GF-D8 (cell line): ENCODE measurements around the gene GPC6.

Experiments
- DNase-seq: peaks from one replicate; lab custom pipeline; 2025; lab: John Stamatoyannopoulos, UW

Gene GPC6

DNA sequence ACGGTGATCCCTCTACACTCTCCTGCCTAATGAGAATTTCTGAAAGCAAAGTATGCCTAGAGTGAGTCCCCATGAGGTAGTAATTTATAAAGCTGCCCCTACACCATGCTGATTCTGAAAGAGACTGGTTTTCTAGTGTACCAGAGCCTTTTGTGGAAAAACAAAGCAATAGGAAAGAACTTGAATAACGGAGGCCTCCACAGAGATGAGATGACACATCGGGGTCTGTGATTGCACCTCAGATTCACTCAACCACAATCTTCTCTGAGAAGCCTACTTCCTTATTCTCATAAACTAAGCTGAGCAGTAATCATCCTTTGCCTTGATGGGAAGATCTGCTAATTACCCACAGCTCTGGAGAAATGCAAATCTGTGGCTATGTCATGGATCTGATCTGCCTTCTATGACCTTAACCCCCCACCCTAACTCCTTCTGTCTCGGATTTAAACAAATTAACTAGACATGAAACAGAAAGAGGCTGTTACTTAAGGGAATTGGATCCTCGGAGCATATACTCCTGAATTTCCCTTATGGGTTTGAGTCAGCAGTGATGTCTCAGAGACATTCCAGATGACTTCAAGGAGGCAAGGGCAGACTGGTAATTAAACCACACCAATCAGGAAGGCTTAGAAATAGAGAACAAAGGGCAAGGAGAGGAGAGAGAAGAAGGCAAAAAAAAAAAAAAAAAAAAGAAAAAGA lies 1124.8 kb downstream of the GPC6 start:
- DNase-seq: no peak

DNA sequence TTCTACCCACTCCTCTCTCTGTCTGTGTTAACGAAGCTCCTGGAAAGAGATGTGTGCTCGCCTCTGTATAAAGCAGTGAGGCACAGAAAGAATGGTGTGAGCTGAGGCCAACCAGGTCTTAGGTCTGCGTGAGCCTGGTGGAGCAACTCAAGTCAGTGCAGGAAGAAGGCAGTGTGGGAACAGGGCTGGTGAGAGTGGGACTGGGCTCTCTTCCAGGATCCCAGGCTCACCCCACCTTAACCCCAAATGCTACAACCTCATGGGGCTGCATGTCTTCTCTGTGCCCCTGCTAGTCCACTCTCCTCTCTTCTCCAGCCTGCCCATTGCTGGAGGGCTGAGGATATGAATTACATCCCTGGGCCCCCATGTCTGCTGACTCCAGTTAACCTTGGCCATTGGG lies 1125.5 kb downstream of the GPC6 start:
- DNase-seq: no peak

DNA sequence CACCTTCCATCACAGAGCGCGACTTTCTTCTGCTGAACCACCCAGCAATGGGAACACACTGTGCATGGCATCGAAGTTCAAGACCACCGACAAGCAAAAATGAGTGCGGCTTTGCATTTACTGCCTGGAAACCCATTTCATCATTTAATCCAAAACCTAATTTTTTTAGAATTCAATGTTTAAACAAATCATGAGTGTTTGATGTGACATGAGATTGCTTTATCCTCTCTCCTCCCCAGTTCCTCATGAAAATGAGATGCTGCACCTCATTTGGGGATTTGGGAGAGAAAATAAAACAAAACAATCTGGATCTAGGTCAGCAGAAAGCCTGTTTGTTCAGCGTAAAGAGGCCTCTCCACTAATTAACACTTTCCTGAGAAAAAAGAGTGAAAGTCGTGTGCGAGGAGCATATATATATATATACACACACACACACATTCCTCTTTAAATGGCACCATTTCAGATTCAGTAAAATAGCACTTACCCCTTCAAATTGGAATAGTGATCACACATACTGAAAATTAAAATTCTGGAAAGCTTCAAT lies 1126.6 kb downstream of the GPC6 start:
- no peak for DNase-seq

DNA sequence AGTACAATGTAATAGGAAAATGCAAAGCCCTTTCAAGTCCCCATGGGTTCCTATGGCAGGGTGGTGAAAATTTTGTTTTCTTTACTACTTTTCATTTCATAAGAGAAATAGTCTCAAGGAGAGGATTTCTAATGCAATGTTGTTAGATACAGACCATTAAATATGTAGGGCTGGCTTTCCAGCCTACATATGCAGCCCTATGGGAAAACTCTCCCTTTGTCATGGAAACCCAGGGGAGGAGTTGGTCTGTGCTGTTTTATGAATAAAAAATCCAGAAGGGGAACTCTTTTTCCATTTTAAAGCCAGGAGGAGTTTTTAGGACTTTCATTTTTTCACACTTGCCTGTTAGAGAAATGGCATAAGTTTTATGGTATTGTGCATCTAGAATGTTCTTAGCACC lies 1133.3 kb downstream of the GPC6 start:
- DNase-seq: no peak

DNA sequence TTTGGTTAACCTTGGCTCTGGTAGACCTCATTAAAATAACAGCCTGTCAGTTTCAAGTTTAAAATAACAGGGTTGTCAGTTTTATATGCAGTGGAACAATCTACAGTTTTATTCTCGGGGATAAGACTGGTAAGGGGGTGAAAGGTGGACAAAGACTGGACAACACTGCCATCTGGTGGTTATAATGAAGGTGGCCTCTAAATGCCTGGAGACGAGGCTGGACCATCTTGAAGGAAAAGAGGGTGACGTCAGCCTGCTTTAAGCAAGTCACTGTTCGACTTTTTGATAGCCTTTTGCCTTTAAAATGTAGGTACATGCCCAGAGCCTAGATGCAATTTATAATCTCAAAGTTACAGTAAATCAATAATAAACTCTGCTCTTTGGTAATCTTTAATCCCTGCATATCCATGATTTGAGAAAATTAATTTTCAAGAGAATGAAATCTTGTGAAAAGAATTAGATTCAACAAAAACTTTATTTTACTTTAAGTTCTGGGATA lies 1135.9 kb downstream of the GPC6 start:
- DNase-seq: peak; percentile 19

DNA sequence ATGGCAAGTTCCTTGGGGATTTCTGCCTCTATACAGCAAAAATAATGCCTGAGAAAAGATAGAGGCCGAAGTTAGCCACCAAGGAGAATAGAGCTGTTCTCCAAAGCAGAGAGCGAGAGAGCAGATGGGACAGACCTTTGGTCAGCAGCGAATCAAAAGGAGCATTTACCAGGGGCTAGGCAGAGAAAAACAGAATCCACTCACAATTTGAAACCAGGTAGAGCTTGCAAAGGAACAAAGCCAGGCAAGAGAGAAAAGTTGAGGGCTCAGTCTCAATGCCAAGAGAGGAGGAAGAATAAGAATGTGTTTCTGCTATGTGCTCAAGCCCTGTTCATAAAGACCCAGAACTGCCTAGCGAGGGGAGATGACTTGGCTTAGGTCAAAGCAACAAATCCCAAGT lies 1140.1 kb downstream of the GPC6 start:
- DNase-seq: no peak

DNA sequence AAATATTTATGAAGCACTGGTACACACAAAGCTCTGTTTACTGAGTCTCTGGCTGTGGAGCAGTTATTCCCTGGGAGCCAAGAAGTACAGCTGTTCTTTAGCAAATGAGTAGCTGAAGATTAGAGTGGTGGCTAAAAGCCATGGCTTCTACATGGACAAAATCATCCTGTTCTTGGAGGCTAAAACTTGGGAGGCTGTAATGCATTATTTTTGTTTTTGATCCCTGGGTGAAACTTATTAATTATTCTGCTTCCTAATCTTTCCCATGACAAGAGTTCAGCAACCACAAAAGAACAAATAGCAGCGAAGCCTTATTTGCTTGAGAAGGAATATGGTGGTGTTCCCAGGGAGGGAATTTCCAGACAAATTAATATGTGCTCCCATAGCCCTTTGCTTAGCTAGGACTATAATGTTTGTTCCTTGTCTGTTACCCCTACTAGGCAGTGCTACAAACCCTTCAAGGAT lies 1143.4 kb downstream of the GPC6 start:
- DNase-seq: no peak

DNA sequence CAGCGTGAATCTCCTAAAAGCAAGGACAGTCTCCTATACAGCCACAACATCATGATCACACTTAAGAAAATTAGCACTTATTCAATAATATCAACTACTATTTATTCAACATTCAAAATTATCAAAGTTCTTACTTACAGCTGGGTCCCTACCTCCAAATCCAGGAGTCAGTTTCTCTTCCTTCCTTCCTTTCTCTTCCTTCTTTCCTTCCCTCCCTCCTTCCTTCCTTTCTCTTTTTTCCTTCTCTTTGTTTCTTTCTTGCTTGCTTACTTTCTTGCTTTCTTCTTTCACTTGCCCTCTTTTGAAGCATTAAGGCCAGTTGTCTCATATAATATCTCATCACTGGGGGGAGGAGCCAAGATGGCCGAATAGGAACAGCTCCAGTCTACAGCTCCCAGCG lies 1145.2 kb downstream of the GPC6 start:
- no peak for DNase-seq

DNA sequence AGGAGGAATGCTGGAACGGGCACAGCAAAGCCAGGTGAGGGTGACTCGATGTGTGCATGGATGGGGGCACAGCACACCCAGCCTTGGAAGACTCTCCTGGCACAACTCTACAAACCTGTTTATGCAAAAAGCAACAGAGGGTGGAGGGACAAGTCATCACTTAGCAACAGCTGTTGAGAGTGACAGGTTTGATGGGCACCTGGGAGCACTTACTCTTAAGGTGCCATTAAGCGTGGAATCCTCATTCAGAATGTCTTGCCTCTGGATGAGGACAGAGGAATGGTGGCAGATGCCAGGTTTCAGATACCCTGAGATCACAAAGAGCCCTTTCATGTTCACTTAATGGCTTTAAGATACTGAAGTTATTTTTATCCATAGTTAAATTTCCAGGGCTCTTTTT lies 1155.9 kb downstream of the GPC6 start:
- DNase-seq: no peak

DNA sequence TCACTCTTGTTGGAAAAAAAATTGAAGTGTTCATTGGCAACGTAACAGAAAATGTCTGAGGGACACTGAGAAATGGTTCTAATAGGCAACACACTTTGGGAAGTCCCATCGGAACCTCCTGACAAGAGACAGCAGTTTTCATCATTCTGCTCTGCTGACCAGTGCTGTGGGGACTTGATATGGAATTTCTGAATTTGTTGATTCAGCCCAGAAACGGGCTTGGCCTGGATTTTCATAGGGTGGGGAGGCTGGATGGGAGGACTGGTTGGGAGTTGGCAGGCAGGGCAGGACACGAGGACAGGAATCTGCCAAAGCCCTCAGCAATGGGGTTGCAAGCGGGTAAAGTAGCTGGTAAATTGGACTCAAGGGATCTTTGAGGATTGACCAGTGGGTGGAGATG lies 1156.4 kb downstream of the GPC6 start:
- DNase-seq: no peak

DNA sequence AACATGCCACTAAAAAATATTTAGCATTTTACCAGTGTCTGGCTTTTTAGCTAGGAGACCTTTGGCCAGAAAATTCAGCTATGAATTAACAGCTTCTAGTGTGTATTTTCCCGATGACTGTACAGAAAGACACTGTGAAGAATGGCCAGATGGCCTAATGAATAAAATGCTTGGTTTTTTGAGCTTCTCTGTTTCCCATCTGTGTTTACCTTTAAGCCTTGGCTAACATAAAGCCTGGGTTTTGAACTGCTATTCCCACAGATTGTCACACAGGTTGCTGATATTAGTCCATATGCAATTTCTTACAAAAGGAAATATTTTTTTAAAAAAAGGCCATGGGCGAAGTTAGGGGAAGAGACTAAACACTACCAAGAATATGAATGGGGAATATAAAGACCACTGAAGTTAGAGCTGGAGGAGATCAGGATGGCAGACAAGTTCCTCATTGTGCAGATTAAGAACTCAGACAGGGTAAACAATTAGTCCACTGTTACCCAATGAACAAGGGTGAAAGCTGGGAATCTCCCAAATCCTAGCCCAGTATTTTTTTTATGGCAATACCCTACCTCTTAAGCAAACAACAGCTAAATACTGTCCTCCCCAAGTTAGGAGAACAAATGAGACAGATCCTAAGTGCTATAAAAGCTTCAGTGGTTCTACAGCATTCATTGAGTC lies 1157.8 kb downstream of the GPC6 start:
- no peak for DNase-seq

DNA sequence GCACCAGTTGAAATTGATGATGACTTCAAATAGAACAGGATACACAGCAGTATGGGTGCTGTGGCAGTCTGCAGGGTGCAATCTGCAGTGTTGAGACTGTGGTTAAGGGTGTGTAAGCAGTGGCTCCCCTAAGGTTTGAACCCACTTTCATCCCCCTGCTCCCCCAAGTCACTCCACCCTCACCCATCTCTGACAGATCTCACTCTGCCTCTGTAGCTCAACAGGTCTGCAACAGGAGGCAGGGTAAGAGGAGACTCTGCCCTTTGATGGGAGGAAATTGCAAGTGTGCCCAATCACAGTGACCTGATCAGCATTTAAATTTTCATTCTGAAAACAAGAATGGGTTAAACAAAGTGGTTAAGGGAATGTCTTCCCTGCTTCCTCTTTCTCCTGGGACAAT lies 1160.4 kb downstream of the GPC6 start:
- DNase-seq: no peak

DNA sequence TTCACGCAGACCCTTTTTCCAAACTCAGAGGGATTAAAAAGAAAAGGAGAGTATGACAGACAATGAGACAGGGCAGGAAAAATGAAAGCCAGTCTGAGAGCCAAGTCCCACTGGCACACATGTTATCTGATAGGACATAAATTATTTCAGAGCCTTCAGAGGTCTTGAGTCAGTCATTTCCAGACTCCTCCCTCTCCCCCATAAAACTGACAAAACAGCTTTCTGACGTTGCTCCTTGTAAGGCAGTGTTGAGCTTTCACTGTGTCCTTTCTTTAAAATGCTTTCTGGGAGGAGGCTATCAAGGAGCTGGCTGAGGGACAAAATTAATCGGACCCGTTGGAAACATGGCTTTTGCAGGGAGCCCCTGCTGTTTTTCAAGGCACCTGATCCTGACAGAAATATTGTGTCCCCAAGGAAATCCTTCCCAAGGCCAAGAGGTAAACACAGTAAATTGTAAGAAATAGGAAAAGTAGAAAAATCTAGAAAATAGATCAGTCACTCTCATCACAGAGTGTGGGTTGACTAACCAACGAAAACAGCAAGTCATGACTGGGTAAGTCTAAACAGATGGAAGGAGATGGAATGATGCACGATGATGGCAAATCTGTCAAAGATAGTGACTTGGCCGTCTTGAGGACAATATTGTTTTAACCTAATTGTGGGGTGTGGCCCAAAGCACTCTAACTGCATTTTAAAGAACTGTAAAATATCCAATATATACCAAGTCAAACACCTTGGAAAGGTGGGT lies 1163.2 kb downstream of the GPC6 start:
- no peak for DNase-seq

DNA sequence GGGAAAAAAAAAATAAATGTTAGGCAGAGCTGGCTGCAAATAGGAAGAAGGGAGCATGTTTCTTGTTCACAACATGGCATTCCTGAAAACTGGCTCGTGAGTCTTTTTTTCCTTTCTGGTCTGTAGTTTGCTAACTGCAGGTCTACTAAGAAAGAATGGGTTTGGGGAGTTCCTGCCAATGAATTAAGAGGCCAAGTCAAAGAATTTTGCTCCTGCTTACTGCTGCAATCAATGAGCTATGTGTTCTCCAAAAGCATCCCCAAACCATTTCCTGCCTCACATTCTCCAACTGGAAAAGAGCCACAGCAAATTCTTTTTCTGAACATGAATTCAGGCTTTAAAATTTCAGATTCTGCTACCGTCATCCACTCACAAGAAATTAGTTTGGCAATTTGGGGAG lies 1164.3 kb downstream of the GPC6 start:
- no peak for DNase-seq

DNA sequence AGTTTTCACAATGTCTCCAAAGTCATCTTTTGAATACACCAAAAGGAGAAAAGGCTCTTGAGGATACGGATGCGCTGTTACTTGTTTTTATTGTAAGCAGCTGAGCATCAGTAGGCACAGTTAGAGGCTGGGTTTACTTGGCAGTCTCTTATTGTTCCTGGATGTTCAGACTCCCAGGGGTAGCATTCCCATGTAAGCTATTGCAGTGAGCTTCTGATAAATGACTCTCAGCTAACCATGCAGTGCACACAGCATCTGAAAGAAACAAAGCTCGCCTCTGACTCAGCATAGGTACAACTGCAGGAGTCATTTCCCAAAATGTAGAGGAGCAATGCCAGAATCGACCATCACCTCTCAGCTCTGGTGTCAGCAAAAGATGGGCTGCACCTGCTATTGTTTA lies 1168.1 kb downstream of the GPC6 start:
- DNase-seq: no peak

DNA sequence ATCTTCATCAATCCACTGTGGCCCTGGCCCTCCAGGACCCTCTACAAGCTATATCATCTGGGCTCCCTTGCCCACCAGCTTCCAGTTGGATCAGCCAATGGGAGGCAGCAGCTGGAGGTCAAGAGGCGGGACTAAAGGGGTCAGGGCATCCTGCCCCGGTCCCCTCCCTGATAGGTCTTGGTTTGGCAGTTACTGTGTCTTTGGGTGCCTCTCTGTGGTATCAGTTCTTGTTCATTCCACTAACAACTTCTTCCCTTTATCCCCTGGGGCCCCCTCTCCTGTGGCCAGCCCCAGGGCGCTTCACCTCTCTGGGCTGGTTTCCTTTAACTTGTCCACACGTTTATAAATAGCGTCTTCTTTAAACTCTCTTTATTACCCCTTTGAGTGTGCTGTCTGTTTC lies 1169.3 kb downstream of the GPC6 start:
- DNase-seq: no peak

DNA sequence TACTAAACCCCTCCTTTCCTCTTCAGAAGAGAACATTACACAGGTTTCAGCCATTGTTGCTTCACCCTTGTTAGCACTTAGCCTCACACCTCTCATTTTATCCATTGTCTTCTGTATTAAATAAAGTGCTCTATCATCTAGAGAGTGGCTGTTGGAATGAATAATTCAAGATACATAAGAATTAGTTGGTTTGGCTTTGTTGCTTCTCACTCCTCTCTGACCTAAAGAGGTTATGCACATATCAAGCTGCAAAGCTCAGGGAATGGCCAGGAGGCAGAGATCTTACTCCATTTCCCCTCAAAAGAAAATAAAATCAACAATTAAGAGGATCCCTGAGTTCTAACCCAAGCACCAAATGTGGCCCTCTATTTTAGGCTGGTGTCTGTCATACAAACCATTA lies 1173.2 kb downstream of the GPC6 start:
- no peak for DNase-seq

DNA sequence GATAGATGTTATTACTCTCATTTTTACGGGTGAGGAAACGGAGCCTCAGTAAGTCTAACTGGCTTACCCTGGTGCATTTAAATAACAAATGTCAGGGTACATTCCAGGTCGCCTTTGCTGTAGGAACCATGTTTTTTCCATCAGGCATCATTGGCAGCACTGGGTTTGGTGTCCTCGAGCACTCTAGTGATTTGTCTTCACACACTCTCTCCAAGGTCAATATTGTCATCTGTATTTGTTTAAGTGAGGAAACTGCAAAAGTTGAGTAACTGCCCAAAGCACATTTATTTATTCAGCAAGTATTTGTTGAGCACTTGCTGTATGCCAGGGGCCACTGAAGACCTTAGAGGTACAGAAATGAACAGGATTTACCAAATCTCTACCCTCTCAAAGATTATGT lies 1174.3 kb downstream of the GPC6 start:
- no peak for DNase-seq

DNA sequence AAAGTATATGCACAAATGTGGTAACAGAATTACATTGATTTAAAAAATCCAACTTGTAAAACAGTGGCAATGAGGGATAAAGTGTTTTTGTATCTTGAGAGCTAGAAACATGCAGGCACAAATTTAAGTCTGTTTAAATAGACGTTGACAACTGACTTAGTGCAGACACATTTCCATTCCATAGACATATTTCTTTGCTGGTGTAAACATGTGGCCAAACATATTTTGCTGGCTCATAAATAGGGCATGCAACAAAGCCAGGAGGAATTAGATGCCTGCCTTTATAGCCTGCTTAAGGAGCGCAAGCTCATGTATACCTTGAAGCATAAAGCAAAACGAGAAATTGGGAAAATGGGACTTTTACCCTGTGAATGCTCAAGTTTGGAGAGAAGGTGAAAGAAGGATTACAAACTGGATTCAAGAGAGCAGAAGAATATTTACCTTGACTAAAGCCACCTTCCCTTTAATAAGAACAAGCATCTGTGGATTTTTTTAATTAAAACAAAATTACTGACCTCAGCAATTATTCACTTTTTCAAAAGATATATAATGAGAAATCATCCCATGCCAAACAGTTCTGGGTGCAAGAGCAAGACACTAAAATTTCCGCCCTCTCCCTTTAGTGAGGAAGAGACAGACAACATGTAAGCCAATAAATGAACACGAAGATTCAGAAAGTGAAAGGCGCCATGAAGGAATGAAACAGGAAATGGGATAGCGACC lies 1181.9 kb downstream of the GPC6 start:
- DNase-seq: no peak

DNA sequence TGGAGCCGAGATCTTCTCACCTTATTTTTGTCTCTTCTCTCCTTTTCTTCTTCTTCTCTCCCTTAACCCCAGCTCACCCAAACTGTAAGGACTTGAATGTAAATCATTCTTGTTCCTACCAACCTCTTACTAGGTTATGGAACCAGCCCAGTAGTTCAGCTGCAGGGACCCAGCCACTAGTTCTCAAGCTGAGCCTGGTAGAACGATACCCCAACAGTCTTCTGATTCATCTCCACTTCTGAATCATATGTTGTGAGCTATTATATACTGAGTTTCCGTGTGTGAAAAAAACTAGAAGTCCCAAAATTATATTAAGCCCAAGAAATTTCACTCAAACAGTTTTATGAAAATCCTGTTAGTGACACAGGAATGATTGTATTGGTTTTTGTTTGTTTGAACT lies 1185.1 kb downstream of the GPC6 start:
- no peak for DNase-seq

DNA sequence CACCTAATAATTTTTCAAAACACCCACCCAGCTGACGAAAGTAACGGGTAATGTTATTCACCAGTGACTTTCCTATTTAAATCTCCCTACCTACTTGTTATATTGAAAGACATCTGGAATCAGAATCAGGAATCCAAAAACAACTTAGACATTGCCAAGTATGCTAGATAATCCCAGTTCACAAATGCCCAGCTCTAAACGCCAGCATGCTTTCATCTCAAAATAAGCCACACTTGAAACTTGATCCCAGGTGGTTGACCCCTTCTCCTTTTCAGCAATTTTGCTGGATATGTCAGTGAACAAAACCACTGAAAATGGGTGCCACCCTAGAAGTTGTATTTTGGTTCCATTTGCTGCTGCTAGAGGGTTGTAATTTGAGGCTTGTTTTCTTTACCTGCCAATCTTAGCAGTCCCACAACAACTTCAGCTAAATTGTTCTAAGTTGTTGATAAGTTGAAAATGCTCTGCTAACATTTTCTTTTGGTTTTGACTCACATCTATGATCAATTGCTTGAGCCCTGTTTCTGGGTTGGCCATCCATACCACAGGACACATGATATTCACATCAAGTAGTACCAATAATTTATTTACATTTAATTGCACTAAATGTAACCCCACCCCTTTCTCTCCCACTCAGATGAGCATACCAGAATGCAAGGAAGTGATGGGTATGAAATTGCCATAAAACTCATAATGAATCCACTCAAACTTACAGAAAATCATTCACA lies 1186.4 kb downstream of the GPC6 start:
- no peak for DNase-seq

DNA sequence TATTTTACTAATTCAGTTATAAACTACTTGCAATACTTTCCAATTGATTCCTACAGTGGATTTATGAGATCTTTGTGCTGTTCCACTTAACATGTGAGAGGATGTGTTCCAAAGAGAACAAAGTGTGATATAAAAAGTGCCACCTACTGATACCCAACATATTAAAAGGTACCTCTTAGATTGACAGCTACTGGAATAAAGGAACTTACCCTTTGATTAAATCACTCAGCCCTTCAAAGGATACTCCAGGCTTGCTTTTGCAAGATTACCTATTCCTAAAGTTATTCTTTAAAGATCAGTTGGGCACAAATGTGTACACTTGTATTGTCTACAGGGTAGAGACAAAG lies 1187.0 kb downstream of the GPC6 start:
- no peak for DNase-seq
